ENCODE data around the gene IMMT.

IMMT gene

GRCh38 chr2:86105969-86106945 is 89.0 kb downstream of the IMMT start, which contains the start of gene PTCD3:
PTCD3 (plus strand) TSS chr2:86106235; CDS start chr2:86106248, 13 bp downstream.
- H3K4me3 ChIP-seq (ENCODE audit: low read depth, low read length): peak within 1 kb of the TSS; percentile 86
- no peak for TF ChIP-seq CTCF (IDR thresholded peaks at IDR 0.05; ENCODE audit: control insufficient read depth, extremely low read depth, insufficient read depth)
- DNase-seq (ENCODE audit: low read depth): peak; percentile 88

GRCh38 chr2:86105252-86105968 is 89.9 kb downstream of the IMMT start, which contains the start of gene POLR1A:
POLR1A (minus strand) TSS chr2:86105886; CDS start chr2:86105776, 110 bp downstream.
- H3K4me3 ChIP-seq (ENCODE audit: low read depth, low read length): peak within 1 kb of the TSS; percentile 86
- TF ChIP-seq CTCF (IDR thresholded peaks at IDR 0.05; ENCODE audit: control insufficient read depth, extremely low read depth, insufficient read depth): no peak
- DNase-seq (ENCODE audit: low read depth): peak; percentile 85

- no peak overlapping the region for H3K4me3 ChIP-seq (ENCODE audit: low read depth, low read length)
- TF ChIP-seq CTCF (IDR thresholded peaks at IDR 0.05; ENCODE audit: control insufficient read depth, extremely low read depth, insufficient read depth): no peak
- DNase-seq (ENCODE audit: low read depth): no peak
These were observed 93.1 kb downstream of the IMMT start for GRCh38 chr2:86102157-86102556.

GRCh38 chr2:86097913-86098312 is 97.3 kb downstream of the IMMT start:
- no peak overlapping the region for H3K4me3 ChIP-seq (ENCODE audit: low read depth, low read length)
- no peak for TF ChIP-seq CTCF (IDR thresholded peaks at IDR 0.05; ENCODE audit: control insufficient read depth, extremely low read depth, insufficient read depth)
- no peak for DNase-seq (ENCODE audit: low read depth)

- H3K4me3 ChIP-seq (ENCODE audit: low read depth, low read length): no peak overlapping the region
- TF ChIP-seq CTCF (IDR thresholded peaks at IDR 0.05; ENCODE audit: control insufficient read depth, extremely low read depth, insufficient read depth): no peak
- no peak for DNase-seq (ENCODE audit: low read depth)
These were observed 98.0 kb downstream of the IMMT start for GRCh38 chr2:86097114-86097896.

- DNase-seq (ENCODE audit: low read depth): no peak
- no peak overlapping the region for H3K4me3 ChIP-seq (ENCODE audit: low read depth, low read length)
- TF ChIP-seq CTCF (IDR thresholded peaks at IDR 0.05; ENCODE audit: control insufficient read depth, extremely low read depth, insufficient read depth): no peak
These were observed 101.0 kb downstream of the IMMT start for GRCh38 chr2:86094229-86094628.

All from LNCaP clone FGC (cell line).